Left lung (tissue), 10 donors: ENCODE data around the gene GCH1. TPM values are rescaled to one million over a fixed set of nuclear protein-coding genes. Genes with fewer than 3 reads are reported as not detected.
A peak's percentile ranks its signal among the peaks of the same experiment; 100 is the strongest.
"Not testable (repeated sequence)": the region's sequence is repeated elsewhere in the genome, so short reads cannot be mapped to it uniquely, and the experiment has no call there.

Experiments used
- ATAC-seq: fragments of 200-7000 bp; cut with Tn5 transposase; one replicate; pipeline ENCODE4 v1.9.1; 2020; ENCODE audit warnings: moderate library complexity
- DNase-seq, 4 donors: peaks; one replicate each; pipeline ENCODE4 v3.0.0-alpha.2; 2013 to 2020
- H3K27ac ChIP-seq, 2 donors: fragments of 200-600 bp; sonication (generic) in 1 of 2; one replicate each; pipeline versions ENCODE4 v1.5.0 to v1.8.0; 2020 to 2021
- H3K27me3 ChIP-seq, 2 donors: fragments of 200-600 bp; sonication (generic) in 1 of 2; one replicate each; pipeline versions ENCODE4 v1.5.0 to v1.8.0; 2020 to 2021
- H3K36me3 ChIP-seq, 2 donors: fragments of 200-600 bp; sonication (generic) in 1 of 2; one replicate each; pipeline versions ENCODE4 v1.5.0 to v1.8.0; 2020 to 2021
- H3K4me1 ChIP-seq, 2 donors: fragments of 200-600 bp; one replicate each; pipeline ENCODE4 v1.8.0; 2021
- H3K4me3 ChIP-seq, 2 donors: fragments of 200-600 bp; sonication (generic) in 1 of 2; one replicate each; pipeline versions ENCODE4 v1.5.0 to v1.8.0; 2020 to 2021; ENCODE audit warnings: mild to moderate bottlenecking in 1 of 2
- H3K9me3 ChIP-seq, 2 donors: fragments of 200-600 bp; sonication (generic) in 1 of 2; one replicate each; pipeline versions ENCODE4 v1.5.0 to v1.8.0; 2020 to 2021
- CTCF ChIP-seq, 2 donors: fragments of 200-600 bp; sonication (generic) in 1 of 2; IDR thresholded peaks; one replicate each; pipeline versions ENCODE4 v1.5.0 to v1.8.0; 2021; ENCODE audit warnings: antibody characterized with exemption in 2 of 2
- intact Hi-C, 2 donors: fragments of 100-400 bp; cut with DNase I; formaldehyde crosslinking; loops; one replicate each; pipeline versions ENCODE4 v1.11.2 to v1.14.2; 2022
- polyA plus RNA-seq, 6 donors: library from polyadenylated mRNA; unstranded; fragments of 120-200 nt; gene quantifications; one replicate each; pipeline ENCODE4 v1.2.1, GENCODE V29; 2013; ENCODE audit not compliant: insufficient read length in 6 of 6
- total RNA-seq, 2 donors: library from RNA; stranded (reverse); fragmentation: NEBNext Ultra II Directional; extraction: Animal tissue kit (Norgen Biotek cat#: 25700); gene quantifications; one replicate each; pipeline ENCODE4 v1.2.1, GENCODE V29; 2021
- donor health status: DM: no; HTN: yes; CAD: no.
- donor health status: DM: no; HTN: no; CAD: no.

The GCH1 gene
- total and polyA plus RNA-seq, 8 donors: 5.2 to 22.8 (median 6.9) TPM

DNA sequence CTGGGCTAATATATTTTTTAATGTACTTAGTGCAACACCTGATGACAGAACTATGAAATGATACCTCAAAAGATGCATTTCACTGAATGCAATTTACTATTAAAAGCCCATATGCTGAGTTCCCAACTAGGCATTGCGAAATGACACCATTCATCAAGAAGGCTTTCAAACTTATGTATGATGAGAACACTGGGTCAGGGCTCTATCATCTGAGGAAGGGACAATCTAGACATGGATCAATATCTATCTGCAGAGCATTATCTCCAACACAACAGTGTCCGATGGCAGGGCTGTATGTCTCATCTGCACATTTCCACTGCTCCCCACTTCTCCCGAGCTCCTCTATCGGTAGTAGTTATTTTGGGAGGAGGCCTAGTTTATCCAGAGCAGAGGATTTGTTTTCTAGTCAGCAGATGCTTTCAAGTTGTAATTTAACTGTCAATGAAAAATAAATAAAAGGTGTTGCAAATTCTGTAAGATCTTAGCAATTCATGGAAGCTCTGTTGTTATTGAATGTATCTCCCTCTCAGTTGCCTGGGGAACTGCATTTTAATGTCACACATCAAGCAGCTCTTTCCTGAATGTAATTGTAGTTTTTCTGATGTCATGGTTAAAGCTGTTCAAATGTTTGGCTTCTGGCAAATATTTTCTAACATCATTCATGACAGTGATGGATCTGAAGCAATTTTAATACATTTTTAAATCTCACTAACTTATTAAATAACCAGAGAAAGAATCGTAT, 7.4 kb upstream of the GCH1 start:
- no peak overlapping the region for H3K4me3 ChIP-seq
- no peaks in the 10 kb centered on the region for H3K27me3 ChIP-seq
- H3K4me1 ChIP-seq: peaks cover 0 to 6% of the 10 kb centered on the region in 2 donors
- intact Hi-C loops: no loop called here
- TF ChIP-seq CTCF (IDR thresholded peaks at IDR 0.05): no peak
- no peak for ATAC-seq
- H3K36me3 ChIP-seq: no peaks in the 10 kb centered on the region
- DNase-seq: no peak
- H3K9me3 ChIP-seq: no peaks in the 10 kb centered on the region
- no peak overlapping the region for H3K27ac ChIP-seq

GRCh38 chr14:54908973-54909372, 6.3 kb upstream of the GCH1 start:
- DNase-seq, H3K4me3 ChIP-seq, ATAC-seq, H3K4me1 ChIP-seq, H3K9me3 ChIP-seq, intact Hi-C loops, H3K36me3 ChIP-seq, H3K27ac ChIP-seq, H3K27me3 ChIP-seq: not testable (repeated sequence)

DNA sequence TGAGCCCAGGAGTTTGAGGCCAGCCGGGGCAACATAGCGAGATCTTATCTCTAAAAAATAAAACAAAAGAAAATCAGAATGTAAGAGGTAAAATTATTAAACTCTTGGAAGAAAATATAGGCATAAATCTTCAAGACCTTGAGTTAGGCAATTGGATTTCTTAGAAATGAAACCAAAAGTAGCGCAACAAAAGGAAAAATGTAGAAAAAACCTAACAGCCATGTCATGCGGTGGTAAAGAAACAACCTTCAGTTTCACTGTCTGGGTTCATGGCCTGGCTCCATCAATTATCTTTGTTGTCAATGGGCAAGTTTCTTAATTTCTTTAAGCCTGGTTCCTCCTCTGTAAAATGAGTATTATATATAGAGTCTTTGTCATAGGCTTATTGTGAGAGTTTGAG, 5.6 kb upstream of the GCH1 start:
- Histone ChIP-seq H3K27me3 (no peaks in the 10 kb centered on the region), H3K27ac (no peak overlapping the region), H3K9me3 (no peaks in the 10 kb centered on the region), H3K4me1 (peaks cover 0 to 10% of the 10 kb centered on the region in 2 donors), H3K36me3 (no peaks in the 10 kb centered on the region), H3K4me3 (no peak overlapping the region)
- ATAC-seq (no peak), DNase-seq (no peak)
- TF ChIP-seq CTCF (IDR thresholded peaks at IDR 0.05): no peak
- intact Hi-C loops: no loop called here

DNA sequence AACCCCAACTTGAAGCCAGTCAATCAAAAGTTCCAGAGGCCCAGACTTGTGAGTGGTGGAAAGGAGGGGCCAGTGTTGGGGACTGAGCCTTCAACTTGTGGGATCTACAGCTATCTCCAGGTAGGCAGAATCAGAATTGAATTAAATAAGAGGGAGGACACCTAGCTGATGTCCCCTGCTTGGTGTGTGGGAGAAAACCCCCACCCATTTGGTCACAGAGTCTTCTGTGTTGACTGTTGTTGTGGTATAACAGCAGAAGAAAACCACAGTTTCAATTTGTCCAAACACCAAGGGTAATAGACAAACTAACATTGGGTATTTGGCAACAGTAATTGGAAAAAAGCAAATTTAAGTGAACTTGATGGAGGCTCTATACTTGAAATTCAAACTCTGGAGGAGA, 3.4 kb upstream of the GCH1 start:
- no peak for ATAC-seq
- no peak for TF ChIP-seq CTCF (IDR thresholded peaks at IDR 0.05)
- no peaks in the 10 kb centered on the region for H3K27me3 ChIP-seq

GRCh38 chr14:54902143-54902520, 494 bp downstream of the GCH1 start:
- Histone ChIP-seq H3K4me1 (peaks cover 0 to 34% of the 10 kb centered on the region in 2 donors), H3K4me3 (peak overlapping the region; percentile 78 to 84), H3K36me3 (no peaks in the 10 kb centered on the region), H3K27me3 (no peaks in the 10 kb centered on the region), H3K9me3 (no peaks in the 10 kb centered on the region), H3K27ac (peak overlapping the region; percentile 68 to 95)
- no peak for TF ChIP-seq CTCF (IDR thresholded peaks at IDR 0.05)
- intact Hi-C loops: no loop called here
- DNase-seq (peak; percentile 55 to 95 (median 77)), ATAC-seq (peak; percentile 71)

More for the DNA sequence above, 3.4 kb upstream of the GCH1 start:
- Histone ChIP-seq H3K9me3 (no peaks in the 10 kb centered on the region), H3K4me1 (peaks cover 0 to 13% of the 10 kb centered on the region in 2 donors), H3K36me3 (no peaks in the 10 kb centered on the region), H3K27ac (no peak overlapping the region), H3K4me3 (no peak overlapping the region)
- no peak for DNase-seq
- intact Hi-C loops: no loop called here
